ENCODE measurements around the gene HYAL2. TPM values are rescaled to one million over a fixed set of nuclear protein-coding genes. Genes with fewer than 3 reads are reported as not detected.

HYAL2 gene
- polyA plus RNA-seq (ENCODE audit: insufficient read length in 4 of 4) = 10 to 100 TPM; 62.8 to 92.9 (median 75.5) TPM

- no peak for DNase-seq (ENCODE audit: low read depth in 4 of 4, low spot score in 3 of 4)
These were observed at the start of gene HYAL2 for GRCh38 chr3:50322386-50323091. Gene HYAL2, minus strand, starts transcription at chr3:50322745. Its CDS starts 2,256 bp downstream, at chr3:50320489.

GRCh38 chr3:50371133-50371685 is 48.7 kb upstream of the HYAL2 start:
- DNase-seq (ENCODE audit: low read depth in 4 of 4, low spot score in 3 of 4) = no peak

GRCh38 chr3:50370594-50370993 is 48.0 kb upstream of the HYAL2 start:
- DNase-seq (ENCODE audit: low read depth in 4 of 4, low spot score in 3 of 4) = no peak

- DNase-seq (ENCODE audit: low read depth in 4 of 4, low spot score in 3 of 4) = no peak
These were observed 46.6 kb upstream of the HYAL2 start for GRCh38 chr3:50369012-50369670.

- no peak for DNase-seq (ENCODE audit: low read depth in 4 of 4, low spot score in 3 of 4)
These were observed 43.3 kb upstream of the HYAL2 start for GRCh38 chr3:50365842-50366220.

- no peak for DNase-seq (ENCODE audit: low read depth in 4 of 4, low spot score in 3 of 4)
These were observed 42.7 kb upstream of the HYAL2 start for GRCh38 chr3:50365080-50365841.

- no peak for DNase-seq (ENCODE audit: low read depth in 4 of 4, low spot score in 3 of 4)
These were observed 42.1 kb upstream of the HYAL2 start for GRCh38 chr3:50364573-50365079.

- no peak for DNase-seq (ENCODE audit: low read depth in 4 of 4, low spot score in 3 of 4)
These were observed 37.2 kb upstream of the HYAL2 start for GRCh38 chr3:50359760-50360110.

GRCh38 chr3:50358911-50359759 is 36.6 kb upstream of the HYAL2 start, which contains the start of gene TMEM115:
Gene TMEM115, minus strand, starts transcription at chr3:50359521. Its CDS starts 458 bp downstream, at chr3:50359063.
- DNase-seq (ENCODE audit: low read depth in 4 of 4, low spot score in 3 of 4) = peak; percentile 83 to 97 (median 94)

GRCh38 chr3:50358355-50358910 is 35.9 kb upstream of the HYAL2 start:
- no peak for DNase-seq (ENCODE audit: low read depth in 4 of 4, low spot score in 3 of 4)

- DNase-seq (ENCODE audit: low read depth in 4 of 4, low spot score in 3 of 4) = no peak
These were observed 34.9 kb upstream of the HYAL2 start for GRCh38 chr3:50357481-50357880.

- no peak for DNase-seq (ENCODE audit: low read depth in 4 of 4, low spot score in 3 of 4)
These were observed 34.0 kb upstream of the HYAL2 start for GRCh38 chr3:50356553-50356952.

- DNase-seq (ENCODE audit: low read depth in 4 of 4, low spot score in 3 of 4) = no peak
These were observed 33.4 kb upstream of the HYAL2 start for GRCh38 chr3:50355829-50356552.

- DNase-seq (ENCODE audit: low read depth in 4 of 4, low spot score in 3 of 4) = no peak
These were observed 32.3 kb upstream of the HYAL2 start for GRCh38 chr3:50354850-50355249.

GRCh38 chr3:50354186-50354764 is 31.7 kb upstream of the HYAL2 start:
- no peak for DNase-seq (ENCODE audit: low read depth in 4 of 4, low spot score in 3 of 4)

- DNase-seq (ENCODE audit: low read depth in 4 of 4, low spot score in 3 of 4) = no peak
These were observed 30.9 kb upstream of the HYAL2 start for GRCh38 chr3:50353245-50354004.

- DNase-seq (ENCODE audit: low read depth in 4 of 4, low spot score in 3 of 4) = no peak
These were observed 30.2 kb upstream of the HYAL2 start for GRCh38 chr3:50352781-50353180.

GRCh38 chr3:50351323-50351697 is 28.8 kb upstream of the HYAL2 start:
- DNase-seq (ENCODE audit: low read depth in 4 of 4, low spot score in 3 of 4) = no peak
